ENCODE measurements around the gene ASIP. TPM values are rescaled to one million over a fixed set of nuclear protein-coding genes. Genes with fewer than 3 reads are reported as not detected.

Gene ASIP
- total RNA-seq, 1 donor from 2014 or later: not detected

DNA sequence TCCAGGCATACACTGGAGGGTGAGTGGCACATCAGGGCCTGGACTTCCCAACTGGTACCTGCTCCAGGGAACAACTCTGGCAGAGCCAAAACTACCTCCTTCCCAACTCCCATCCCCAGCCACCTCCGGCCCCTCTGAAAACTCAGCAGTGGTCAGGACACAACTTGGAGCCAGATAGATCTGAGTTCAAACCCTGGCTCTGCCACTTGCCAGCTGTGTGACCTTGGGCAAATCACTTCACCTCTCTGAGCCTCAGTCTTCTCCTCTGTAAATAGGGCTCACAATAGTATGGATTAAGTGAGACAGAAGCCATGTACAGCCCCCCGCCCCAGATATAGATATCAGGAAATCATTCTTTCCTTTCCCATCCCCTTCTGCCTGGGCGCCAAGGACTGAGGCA is 51.3 kb downstream of the ASIP start:
- H3K79me2 ChIP-seq (ENCODE audit: low read depth): peaks cover 30% of the 10 kb centered on the region
- no peak overlapping the region for H3K4me3 ChIP-seq
- Mint-ChIP-seq H3K4me1 (no peaks in the 10 kb centered on the region), H3K27me3 (ENCODE audit: insufficient read depth, low read depth) (peaks cover 4% of the 10 kb centered on the region), H3K36me3 (peaks cover 46% of the 10 kb centered on the region), H3K27ac (no peak overlapping the region), H3K4me3 (no peak overlapping the region), H3K9me3 (no peaks in the 10 kb centered on the region)
- H4K20me1 ChIP-seq (ENCODE audit: low read depth): peaks cover 28% of the 10 kb centered on the region
- no peak overlapping the region for H3K4me2 ChIP-seq
- H3F3A ChIP-seq (ENCODE audit: low read depth): no peaks in the 10 kb centered on the region
- no peaks in the 10 kb centered on the region for H3K4me1 ChIP-seq
- no peaks in the 10 kb centered on the region for H3K36me3 ChIP-seq
- H3K27ac ChIP-seq: no peak overlapping the region
- H3K27me3 ChIP-seq: no peaks in the 10 kb centered on the region
- H2AFZ ChIP-seq (replicated peaks): no peak overlapping the region
- no peak for TF ChIP-seq CTCF (IDR thresholded peaks at IDR 0.05)
- TF ChIP-seq EZH2 (IDR thresholded peaks at IDR 0.05): no peak
- TF ChIP-seq EZH2phosphoT487 (IDR thresholded peaks at IDR 0.05): no peak
- H3K9ac ChIP-seq: no peak overlapping the region
- DNase-seq (ENCODE audit: low spot score): no peak
- no peaks in the 10 kb centered on the region for H3K9me3 ChIP-seq (ENCODE audit: low read depth)

DNA sequence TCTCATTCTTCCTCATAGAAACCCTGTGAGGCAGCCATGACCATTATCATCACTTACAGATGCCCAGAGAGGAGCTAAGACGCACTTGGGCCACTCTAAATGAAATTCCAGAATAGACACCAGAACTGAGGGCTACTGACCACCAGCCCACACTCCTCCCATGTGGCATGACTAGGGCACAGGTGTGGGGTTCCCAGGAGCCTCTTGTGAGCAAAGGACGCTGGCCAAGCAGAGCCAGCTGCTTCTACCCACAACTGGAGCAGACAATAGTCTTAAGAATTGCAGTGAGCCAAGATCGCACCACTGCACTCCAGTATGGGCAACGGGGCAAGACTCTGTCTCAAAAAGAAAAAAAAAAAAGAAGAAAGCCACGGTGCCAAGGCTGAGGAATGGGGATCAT is 51.9 kb downstream of the ASIP start:
- Histone ChIP-seq H2AFZ (replicated peaks) (no peak overlapping the region), H3K4me3 (no peak overlapping the region), H3K9ac (no peak overlapping the region), H3K4me1 (no peaks in the 10 kb centered on the region), H3K79me2 (ENCODE audit: low read depth) (peaks cover 36% of the 10 kb centered on the region), H3K9me3 (ENCODE audit: low read depth) (no peaks in the 10 kb centered on the region), H3F3A (ENCODE audit: low read depth) (no peaks in the 10 kb centered on the region), H4K20me1 (ENCODE audit: low read depth) (peaks cover 31% of the 10 kb centered on the region), H3K36me3 (no peaks in the 10 kb centered on the region), H3K4me2 (no peak overlapping the region), H3K27me3 (no peaks in the 10 kb centered on the region), H3K27ac (no peak overlapping the region)
- no peak for DNase-seq (ENCODE audit: low spot score)
- peaks cover 4% of the 10 kb centered on the region for H3K27me3 Mint-ChIP-seq (ENCODE audit: insufficient read depth, low read depth)
- no peak for TF ChIP-seq EZH2phosphoT487 (IDR thresholded peaks at IDR 0.05)
- no peak for TF ChIP-seq EZH2 (IDR thresholded peaks at IDR 0.05)
- TF ChIP-seq CTCF (IDR thresholded peaks at IDR 0.05): no peak
- H3K9me3 Mint-ChIP-seq: no peaks in the 10 kb centered on the region
- H3K4me3 Mint-ChIP-seq: no peak overlapping the region
- H3K27ac Mint-ChIP-seq: no peak overlapping the region
- no peaks in the 10 kb centered on the region for H3K4me1 Mint-ChIP-seq
- H3K36me3 Mint-ChIP-seq: peaks cover 45% of the 10 kb centered on the region

GRCh38 chr20:34293589-34293988 is 52.4 kb downstream of the ASIP start:
- H3K4me2 ChIP-seq: no peak overlapping the region
- H3K27ac ChIP-seq: no peak overlapping the region
- H3K79me2 ChIP-seq (ENCODE audit: low read depth): peaks cover 39% of the 10 kb centered on the region
- Mint-ChIP-seq H3K4me1 (no peaks in the 10 kb centered on the region), H3K4me3 (no peak overlapping the region), H3K27ac (no peak overlapping the region), H3K9me3 (no peaks in the 10 kb centered on the region), H3K27me3 (ENCODE audit: insufficient read depth, low read depth) (peaks cover 2% of the 10 kb centered on the region), H3K36me3 (peaks cover 42% of the 10 kb centered on the region)
- no peaks in the 10 kb centered on the region for H3K36me3 ChIP-seq
- no peaks in the 10 kb centered on the region for H3K4me1 ChIP-seq
- H3K27me3 ChIP-seq: no peaks in the 10 kb centered on the region
- no peak for DNase-seq (ENCODE audit: low spot score)
- H3K9ac ChIP-seq: no peak overlapping the region
- peaks cover 31% of the 10 kb centered on the region for H4K20me1 ChIP-seq (ENCODE audit: low read depth)
- H3F3A ChIP-seq (ENCODE audit: low read depth): no peaks in the 10 kb centered on the region
- H2AFZ ChIP-seq (replicated peaks): no peak overlapping the region
- no peak overlapping the region for H3K4me3 ChIP-seq
- TF ChIP-seq CTCF (IDR thresholded peaks at IDR 0.05): no peak
- TF ChIP-seq EZH2phosphoT487 (IDR thresholded peaks at IDR 0.05): no peak
- no peak for TF ChIP-seq EZH2 (IDR thresholded peaks at IDR 0.05)
- no peaks in the 10 kb centered on the region for H3K9me3 ChIP-seq (ENCODE audit: low read depth)

Measured in neural progenitor cell (in vitro differentiated cells).